DOHH2 (cell line): ENCODE results near the gene SNAP91.

Source experiments
- EZH2phosphoT487 ChIP-seq: fragments of 200-600 bp; sonication (generic); IDR thresholded peaks from 2 replicates; pipeline ENCODE4 v1.6.1; 2017; ENCODE audit warnings: borderline replicate concordance, mild to moderate bottlenecking, antibody characterized with exemption, low read length, moderate library complexity, mixed read lengths
- TF ChIP-seq, protein P1 (sequence below): fragments of 200-600 bp; sonication (generic); IDR thresholded peaks from one replicate; pipeline ENCODE4 v1.5.1; 2014; ENCODE audit warnings: antibody characterized with exemption, mild to moderate bottlenecking, low read depth, low read length; ENCODE audit not compliant: poor library complexity, severe bottlenecking

- TF ChIP-seq, protein P1, sequence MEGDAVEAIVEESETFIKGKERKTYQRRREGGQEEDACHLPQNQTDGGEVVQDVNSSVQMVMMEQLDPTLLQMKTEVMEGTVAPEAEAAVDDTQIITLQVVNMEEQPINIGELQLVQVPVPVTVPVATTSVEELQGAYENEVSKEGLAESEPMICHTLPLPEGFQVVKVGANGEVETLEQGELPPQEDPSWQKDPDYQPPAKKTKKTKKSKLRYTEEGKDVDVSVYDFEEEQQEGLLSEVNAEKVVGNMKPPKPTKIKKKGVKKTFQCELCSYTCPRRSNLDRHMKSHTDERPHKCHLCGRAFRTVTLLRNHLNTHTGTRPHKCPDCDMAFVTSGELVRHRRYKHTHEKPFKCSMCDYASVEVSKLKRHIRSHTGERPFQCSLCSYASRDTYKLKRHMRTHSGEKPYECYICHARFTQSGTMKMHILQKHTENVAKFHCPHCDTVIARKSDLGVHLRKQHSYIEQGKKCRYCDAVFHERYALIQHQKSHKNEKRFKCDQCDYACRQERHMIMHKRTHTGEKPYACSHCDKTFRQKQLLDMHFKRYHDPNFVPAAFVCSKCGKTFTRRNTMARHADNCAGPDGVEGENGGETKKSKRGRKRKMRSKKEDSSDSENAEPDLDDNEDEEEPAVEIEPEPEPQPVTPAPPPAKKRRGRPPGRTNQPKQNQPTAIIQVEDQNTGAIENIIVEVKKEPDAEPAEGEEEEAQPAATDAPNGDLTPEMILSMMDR, result no peak
- no peak for TF ChIP-seq EZH2phosphoT487
Measured at GRCh38 chr6:83636800-83637199, 72.1 kb downstream of the SNAP91 start.
